ENCODE data around the gene NLE1. TPM values are rescaled to one million over a fixed set of nuclear protein-coding genes. Genes with fewer than 3 reads are reported as not detected.

NLE1 gene
- total and polyA plus RNA-seq, 2 of the 8 experiments (the other 6 are each of a cell fraction or from before 2014, with no cell fraction given): 50.4 to 51.5 TPM

DNA sequence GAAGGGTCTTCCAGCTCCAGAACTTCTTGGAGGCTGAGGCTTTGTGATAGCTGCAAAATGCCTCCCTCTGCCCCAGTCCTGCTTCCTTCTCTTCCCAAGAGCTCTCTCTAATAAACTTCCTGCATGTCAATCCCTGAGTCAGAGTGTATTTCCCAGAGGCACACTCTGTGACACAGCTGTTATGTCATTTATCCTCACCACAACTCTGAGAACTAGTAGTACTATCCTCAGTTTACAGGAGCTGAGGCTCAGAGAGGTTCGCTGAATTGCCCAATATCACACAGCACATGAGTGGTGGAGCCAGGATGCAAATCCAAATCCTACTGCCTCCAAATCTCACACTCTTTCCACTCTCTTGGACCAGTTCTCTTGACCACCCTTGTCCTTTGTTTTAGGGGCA lies 25.6 kb upstream of the NLE1 start:
- Histone ChIP-seq H2AFZ (ENCODE audit: low read length) (no peak overlapping the region), H2BK15ac (ENCODE audit: low read length) (no peak overlapping the region)
- WGBS, 2 experiments (ENCODE audit: extremely low coverage in 1 of 2, insufficient coverage in 1 of 2, insufficient read length in 1 of 2, insufficient replicate concordance in 2 of 2, low coverage in 1 of 2, low lambda C conversion rate in 2 of 2, missing lambda C conversion rate in 1 of 2): 82% methylated on average over 1 of the region's 1 CpG; no CpG with 5 or more reads in 1 of the 2 experiments

More for the DNA sequence above, 25.6 kb upstream of the NLE1 start:
- Histone ChIP-seq H3K56ac (replicated peaks; ENCODE audit: insufficient read length, low read depth, low read length) (no peak overlapping the region), H3K79me1 (ENCODE audit: low read depth, low read length) (no peaks in the 10 kb centered on the region; the same call in 1 of the 2 replicates), H3K27me3 (replicated peaks in 1 of 4; ENCODE audit: control insufficient read depth in 3 of 4, extremely low read depth in 1 of 4, insufficient read depth in 3 of 4, low read length in 3 of 4) (no peaks in the 10 kb centered on the region), H2BK12ac (ENCODE audit: low read depth, low read length) (no peak overlapping the region), H4K20me1 (replicated peaks in 1 of 2; ENCODE audit: control insufficient read depth in 1 of 2, insufficient read depth in 2 of 2, low read length in 2 of 2) (no peaks in the 10 kb centered on the region), H3K9me3 (ENCODE audit: insufficient read depth in 2 of 2, low read depth in 1 of 2, low read length in 1 of 2) (no peaks in the 10 kb centered on the region), H3K4me2 (ENCODE audit: insufficient read depth in 1 of 2, low read depth in 2 of 2, low read length in 2 of 2) (no peak overlapping the region), H3K9ac (replicated peaks in 1 of 4; ENCODE audit: extremely low read depth in 1 of 4, low read depth in 3 of 4, low read length in 3 of 4) (no peak overlapping the region), H4K8ac (ENCODE audit: extremely low read depth, insufficient read depth, low read length) (no peak overlapping the region), H3K14ac (ENCODE audit: insufficient read length) (no peak overlapping the region), H4K5ac (ENCODE audit: insufficient read length, low read depth, low read length) (no peak overlapping the region), H3K79me2 (ENCODE audit: control insufficient read depth in 1 of 2, insufficient read depth in 2 of 2, low read length in 2 of 2) (no peaks in the 10 kb centered on the region), H3K4ac (replicated peaks; ENCODE audit: insufficient read length, low read depth, low read length) (no peak overlapping the region), H2BK5ac (ENCODE audit: low read depth, low read length) (no peak overlapping the region), H2BK20ac (ENCODE audit: low read length) (no peak overlapping the region), H3K4me1 (replicated peaks in 1 of 4; ENCODE audit: control insufficient read depth in 3 of 4, insufficient read depth in 4 of 4, low read length in 3 of 4) (no peaks in the 10 kb centered on the region; a peak in 1 of 7 replicates), H3K36me3 (ENCODE audit: control insufficient read depth in 2 of 4, insufficient read depth in 4 of 4, low read length in 3 of 4) (no peaks in the 10 kb centered on the region), H3K27ac (ENCODE audit: low read depth, low read length) (no peak overlapping the region), H2BK120ac (replicated peaks; ENCODE audit: low read depth, low read length) (no peak overlapping the region), H3K18ac (ENCODE audit: extremely low read depth, low read length) (no peak overlapping the region), H3K4me3 (ENCODE audit: extremely low read depth in 1 of 4, insufficient read depth in 2 of 4, low read depth in 3 of 4, low read length in 4 of 4) (no peak overlapping the region), H2AK5ac (ENCODE audit: low read depth, low read length) (no peak overlapping the region), H4K91ac (replicated peaks; ENCODE audit: insufficient read length, low read length) (no peak overlapping the region), H3K23ac (ENCODE audit: insufficient read length) (no peak overlapping the region), H3K23me2 (ENCODE audit: low read depth, low read length) (no peaks in the 10 kb centered on the region; the same call in 1 of the 2 replicates)
- TF ChIP-seq PHF8 (conservative IDR thresholded peaks at IDR 0.05; ENCODE audit: low read depth, low read length) (no peak), GTF2F1 (IDR thresholded peaks at IDR 0.05; ENCODE audit: borderline replicate concordance, low read depth, low read length) (no peak), NRF1 (IDR thresholded peaks at IDR 0.05; ENCODE audit: low read depth, low read length) (no peak), SP2 (IDR thresholded peaks at IDR 0.05; ENCODE audit: low read length) (no peak), CHD2 (IDR thresholded peaks at IDR 0.05; ENCODE audit: low read length) (no peak)
- TF ChIP-seq, protein P1, sequence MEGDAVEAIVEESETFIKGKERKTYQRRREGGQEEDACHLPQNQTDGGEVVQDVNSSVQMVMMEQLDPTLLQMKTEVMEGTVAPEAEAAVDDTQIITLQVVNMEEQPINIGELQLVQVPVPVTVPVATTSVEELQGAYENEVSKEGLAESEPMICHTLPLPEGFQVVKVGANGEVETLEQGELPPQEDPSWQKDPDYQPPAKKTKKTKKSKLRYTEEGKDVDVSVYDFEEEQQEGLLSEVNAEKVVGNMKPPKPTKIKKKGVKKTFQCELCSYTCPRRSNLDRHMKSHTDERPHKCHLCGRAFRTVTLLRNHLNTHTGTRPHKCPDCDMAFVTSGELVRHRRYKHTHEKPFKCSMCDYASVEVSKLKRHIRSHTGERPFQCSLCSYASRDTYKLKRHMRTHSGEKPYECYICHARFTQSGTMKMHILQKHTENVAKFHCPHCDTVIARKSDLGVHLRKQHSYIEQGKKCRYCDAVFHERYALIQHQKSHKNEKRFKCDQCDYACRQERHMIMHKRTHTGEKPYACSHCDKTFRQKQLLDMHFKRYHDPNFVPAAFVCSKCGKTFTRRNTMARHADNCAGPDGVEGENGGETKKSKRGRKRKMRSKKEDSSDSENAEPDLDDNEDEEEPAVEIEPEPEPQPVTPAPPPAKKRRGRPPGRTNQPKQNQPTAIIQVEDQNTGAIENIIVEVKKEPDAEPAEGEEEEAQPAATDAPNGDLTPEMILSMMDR (IDR thresholded peaks at IDR 0.05; ENCODE audit: control extremely low read depth in 1 of 3, insufficient read depth in 1 of 3, low read depth in 1 of 3, low read length in 3 of 3): no peak
- TF ChIP-seq, protein P2, sequence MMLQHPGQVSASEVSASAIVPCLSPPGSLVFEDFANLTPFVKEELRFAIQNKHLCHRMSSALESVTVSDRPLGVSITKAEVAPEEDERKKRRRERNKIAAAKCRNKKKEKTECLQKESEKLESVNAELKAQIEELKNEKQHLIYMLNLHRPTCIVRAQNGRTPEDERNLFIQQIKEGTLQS (IDR thresholded peaks at IDR 0.05; ENCODE audit: insufficient read depth, low read depth, low read length): no peak
- no peak for FAIRE-seq
- CTCF ChIA-PET (ENCODE audit: partially characterized antibody): interaction anchor here (0.6 to 2.5 kb wide), 7 partner anchors 9 to 366 kb away, joined by 3 to 9 read pairs (median 3); no protein-coding TSS in a partner anchor
- no peak for DNase-seq (ENCODE audit: low read depth in 1 of 2, low spot score in 2 of 2)
- POLR2A ChIA-PET (ENCODE audit: partially characterized antibody): interaction anchor here (0.8 kb wide), 1 partner anchor 21 kb away, joined by 3 read pairs; no protein-coding TSS in a partner anchor
